Endodermal cell (in vitro differentiated cells): ENCODE results near the gene BCL11B. TPM values are rescaled to one million over a fixed set of nuclear protein-coding genes. Genes with fewer than 3 reads are reported as not detected.

Source experiments
- DNase-seq: peaks from one replicate; pipeline ENCODE4 v3.0.0-alpha.2; 2017
- H3K27ac ChIP-seq: 2 replicates; pipeline ENCODE4 v1.5.1; 2013; ENCODE audit warnings: mild to moderate bottlenecking, low read depth, low read length, moderate library complexity
- H3K27me3 ChIP-seq: 2 replicates; pipeline ENCODE4 v1.6.1; 2013; ENCODE audit warnings: mild to moderate bottlenecking, low read length, moderate library complexity; ENCODE audit not compliant: insufficient read depth, control insufficient read depth, poor library complexity, severe bottlenecking
- H3K36me3 ChIP-seq: 2 replicates; pipeline ENCODE4 v1.7.0; 2013; ENCODE audit warnings: mild to moderate bottlenecking, low read length, moderate library complexity; ENCODE audit not compliant: control insufficient read depth, insufficient read depth
- H3K4me1 ChIP-seq: one replicate; pipeline ENCODE4 v1.7.0; 2013; ENCODE audit warnings: low read length; ENCODE audit not compliant: control insufficient read depth, insufficient read depth
- H3K4me3 ChIP-seq: 2 replicates; pipeline ENCODE4 v1.5.1; 2013; ENCODE audit warnings: mild to moderate bottlenecking, low read length, moderate library complexity
- H3K9ac ChIP-seq: 2 replicates; pipeline ENCODE4 v1.6.1; 2013; ENCODE audit warnings: mild to moderate bottlenecking, low read length, moderate library complexity; ENCODE audit not compliant: poor library complexity, severe bottlenecking; ENCODE audit errors: extremely low read depth
- H3K9me3 ChIP-seq: 2 replicates; pipeline ENCODE4 v1.6.1; 2013; ENCODE audit warnings: mild to moderate bottlenecking, low read length, moderate library complexity; ENCODE audit not compliant: control insufficient read depth
- H3K27ac Mint-ChIP-seq: 2 replicates; pipeline ENCODE4 v1.8.0; 2020; ENCODE audit warnings: mixed read lengths
- H3K27me3 Mint-ChIP-seq: 2 replicates; pipeline ENCODE4 v1.8.0; 2021; ENCODE audit warnings: mild to moderate bottlenecking, mixed read lengths; ENCODE audit not compliant: insufficient read depth
- H3K36me3 Mint-ChIP-seq: 2 replicates; pipeline ENCODE4 v1.8.0; 2020; ENCODE audit warnings: low read depth, mixed read lengths
- H3K4me1 Mint-ChIP-seq: 2 replicates; pipeline ENCODE4 v1.8.0; 2020; ENCODE audit warnings: mixed read lengths
- H3K4me3 Mint-ChIP-seq: 2 replicates; pipeline ENCODE4 v1.8.0; 2020; ENCODE audit warnings: mild to moderate bottlenecking, moderate library complexity, mixed read lengths
- H3K9me3 Mint-ChIP-seq: 2 replicates; pipeline ENCODE4 v1.8.0; 2020; ENCODE audit warnings: mild to moderate bottlenecking, mixed read lengths
- WGBS, 2 experiments: methylation state at CpG; one replicate each; pipeline versions ENCODE4 v1.1.5 to v1.1.7; 2013; ENCODE audit warnings: missing lambda C conversion rate in 2 of 2, mixed read lengths in 1 of 2; ENCODE audit not compliant: insufficient coverage in 1 of 2, insufficient read length in 1 of 2; 5-methylcytosine and 5-hydroxymethylcytosine counted together
- total RNA-seq, 2 donors: library from RNA; stranded (reverse); fragmentation: NEBNext Ultra II Directional in 1 of 2; extraction: Animal tissue kit (Norgen Biotek cat#: 25700) in 1 of 2; gene quantifications; 2 replicates in 1 of 2; 3 replicates in 1 of 2; pipeline ENCODE4 v1.2.1, GENCODE V29; 2021
- TF ChIP-seq, protein P1 (sequence below): fragments of 200-600 bp; sonication (generic); conservative IDR thresholded peaks from 2 replicates; pipeline ENCODE4 v1.5.0; 2021; ENCODE audit warnings: antibody characterized with exemption, mild to moderate bottlenecking

BCL11B gene
- total RNA-seq, 2 donors from 2014 or later: 5.7 to 6.0 TPM

DNA sequence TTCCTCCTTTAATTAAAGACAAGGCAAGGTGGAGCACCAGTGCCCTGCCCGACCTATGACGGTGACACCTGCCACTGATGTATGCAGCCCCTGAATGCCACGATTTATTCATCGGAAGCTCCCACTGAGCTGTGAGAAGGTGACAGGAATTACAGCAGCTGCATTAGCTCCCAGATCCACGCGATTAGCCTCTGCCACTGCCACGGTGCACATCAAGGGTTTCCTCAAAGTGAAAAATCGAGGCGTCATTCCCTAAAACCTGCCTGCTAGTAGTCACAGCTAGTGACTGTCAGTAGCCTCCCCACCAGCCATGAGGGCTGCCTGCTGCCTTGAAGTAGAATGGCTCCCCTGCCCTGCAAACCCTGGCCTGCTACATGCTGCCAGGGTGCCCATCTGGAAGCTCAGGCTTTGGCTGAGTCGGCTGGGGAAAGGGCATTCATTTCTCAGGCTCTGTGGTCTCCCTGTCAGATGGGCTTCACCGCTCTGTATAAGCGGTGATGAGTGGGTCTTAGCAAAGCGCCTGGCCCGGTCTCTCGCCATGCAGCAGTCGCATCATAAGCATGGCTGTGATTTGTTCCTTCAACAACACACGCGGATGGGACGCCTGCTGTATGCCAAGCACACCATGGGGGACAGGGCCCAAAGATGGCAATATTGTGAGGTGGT is 8.2 kb upstream of the BCL11B start:
- H3K36me3 ChIP-seq: no peaks in the 10 kb centered on the region

DNA sequence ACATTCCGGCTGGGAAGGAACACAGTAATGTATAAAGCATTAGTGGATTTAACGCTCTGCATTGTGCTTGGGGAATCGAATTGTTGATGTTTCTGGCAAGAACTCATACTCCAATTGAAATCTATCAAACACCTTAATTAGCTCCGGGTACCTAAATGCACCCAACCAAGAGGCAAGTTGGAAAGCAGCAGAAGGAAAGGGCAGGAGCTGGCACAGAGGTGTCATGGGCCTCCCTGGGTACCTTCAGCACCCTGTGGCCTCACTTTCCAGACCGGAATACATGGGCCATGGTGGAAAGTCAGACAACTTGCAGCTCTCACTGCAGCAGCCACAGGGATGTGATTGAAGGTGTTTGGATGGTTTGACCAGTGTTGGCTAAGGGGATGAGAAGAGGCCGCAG is 6.8 kb upstream of the BCL11B start:
- no peak overlapping the region for H3K27ac Mint-ChIP-seq
- whole genome bisulfite sequencing, 2 experiments: 92 to 93% methylated on average over 2 to 6 of the region's 6 CpGs

More for the DNA sequence above, 8.2 kb upstream of the BCL11B start:
- Mint-ChIP-seq H3K9me3 (no peaks in the 10 kb centered on the region), H3K27ac (no peak overlapping the region), H3K27me3 (peaks cover 10% of the 10 kb centered on the region), H3K36me3 (no peaks in the 10 kb centered on the region), H3K4me1 (peaks cover 9% of the 10 kb centered on the region), H3K4me3 (no peak overlapping the region)
- peaks cover 5% of the 10 kb centered on the region for H3K4me1 ChIP-seq
- TF ChIP-seq, protein P1, sequence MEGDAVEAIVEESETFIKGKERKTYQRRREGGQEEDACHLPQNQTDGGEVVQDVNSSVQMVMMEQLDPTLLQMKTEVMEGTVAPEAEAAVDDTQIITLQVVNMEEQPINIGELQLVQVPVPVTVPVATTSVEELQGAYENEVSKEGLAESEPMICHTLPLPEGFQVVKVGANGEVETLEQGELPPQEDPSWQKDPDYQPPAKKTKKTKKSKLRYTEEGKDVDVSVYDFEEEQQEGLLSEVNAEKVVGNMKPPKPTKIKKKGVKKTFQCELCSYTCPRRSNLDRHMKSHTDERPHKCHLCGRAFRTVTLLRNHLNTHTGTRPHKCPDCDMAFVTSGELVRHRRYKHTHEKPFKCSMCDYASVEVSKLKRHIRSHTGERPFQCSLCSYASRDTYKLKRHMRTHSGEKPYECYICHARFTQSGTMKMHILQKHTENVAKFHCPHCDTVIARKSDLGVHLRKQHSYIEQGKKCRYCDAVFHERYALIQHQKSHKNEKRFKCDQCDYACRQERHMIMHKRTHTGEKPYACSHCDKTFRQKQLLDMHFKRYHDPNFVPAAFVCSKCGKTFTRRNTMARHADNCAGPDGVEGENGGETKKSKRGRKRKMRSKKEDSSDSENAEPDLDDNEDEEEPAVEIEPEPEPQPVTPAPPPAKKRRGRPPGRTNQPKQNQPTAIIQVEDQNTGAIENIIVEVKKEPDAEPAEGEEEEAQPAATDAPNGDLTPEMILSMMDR: no peak
- no peaks in the 10 kb centered on the region for H3K9me3 ChIP-seq
- H3K27me3 ChIP-seq: no peaks in the 10 kb centered on the region
- peak; percentile 31 for DNase-seq
- no peak overlapping the region for H3K9ac ChIP-seq
- WGBS, 2 experiments: 92 to 98% methylated on average over 16 to 19 of the region's 19 CpGs
- H3K27ac ChIP-seq: no peak overlapping the region
- H3K4me3 ChIP-seq: no peak overlapping the region

DNA sequence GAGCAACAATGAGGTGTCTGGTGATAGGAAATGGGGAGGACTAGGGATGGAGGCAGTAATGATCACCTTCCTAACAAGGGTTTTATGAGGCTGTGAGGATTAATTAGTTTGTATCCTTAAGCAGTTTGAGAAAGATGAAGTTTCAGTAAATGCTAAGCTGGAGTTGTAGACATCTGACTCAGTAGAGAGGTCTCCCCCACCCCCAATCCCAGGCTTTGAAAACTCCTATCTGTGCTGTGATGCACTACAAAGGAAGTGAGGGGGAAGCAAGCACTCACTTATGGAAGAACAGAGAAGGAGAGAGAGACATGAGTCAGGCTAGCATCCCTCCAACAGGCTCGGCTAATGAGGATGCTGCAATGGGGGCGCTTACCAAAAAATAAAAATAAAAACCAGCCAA is 5.5 kb upstream of the BCL11B start:
- no CpG with 5 or more reads among the region's 2 CpGs for WGBS, 2 experiments
- Histone ChIP-seq H3K4me3 (no peak overlapping the region), H3K9me3 (no peaks in the 10 kb centered on the region), H3K4me1 (peaks cover 9% of the 10 kb centered on the region), H3K9ac (no peak overlapping the region), H3K36me3 (no peaks in the 10 kb centered on the region), H3K27me3 (no peaks in the 10 kb centered on the region), H3K27ac (no peak overlapping the region)
- Mint-ChIP-seq H3K27me3 (peaks cover 13% of the 10 kb centered on the region), H3K9me3 (no peaks in the 10 kb centered on the region), H3K36me3 (no peaks in the 10 kb centered on the region), H3K27ac (no peak overlapping the region), H3K4me3 (no peak overlapping the region), H3K4me1 (peaks cover 16% of the 10 kb centered on the region)
- TF ChIP-seq, protein P1: no peak
- peak; percentile 55 for DNase-seq

More for the DNA sequence above, 6.8 kb upstream of the BCL11B start:
- Histone ChIP-seq H3K9me3 (no peaks in the 10 kb centered on the region), H3K27me3 (no peaks in the 10 kb centered on the region), H3K27ac (no peak overlapping the region), H3K36me3 (no peaks in the 10 kb centered on the region), H3K9ac (no peak overlapping the region), H3K4me1 (peaks cover 7% of the 10 kb centered on the region), H3K4me3 (no peak overlapping the region)
- no peaks in the 10 kb centered on the region for H3K9me3 Mint-ChIP-seq
- no peak overlapping the region for H3K4me3 Mint-ChIP-seq
- no peaks in the 10 kb centered on the region for H3K36me3 Mint-ChIP-seq
- TF ChIP-seq, protein P1: no peak
- peaks cover 13% of the 10 kb centered on the region for H3K27me3 Mint-ChIP-seq
- H3K4me1 Mint-ChIP-seq: peaks cover 11% of the 10 kb centered on the region
- no peak for DNase-seq
